ENCODE measurements around the gene FN3K. TPM values are rescaled to one million over a fixed set of nuclear protein-coding genes. Genes with fewer than 3 reads are reported as not detected.

The FN3K gene
- 40.4 and 40.6 TPM in 2 replicates for total RNA-seq
- long read RNA-seq, partial matches to known transcripts = 1 of 1 reads
- long read RNA-seq, other reads (novel, unspliced or antisense) = 0 of 1 reads

DNA sequence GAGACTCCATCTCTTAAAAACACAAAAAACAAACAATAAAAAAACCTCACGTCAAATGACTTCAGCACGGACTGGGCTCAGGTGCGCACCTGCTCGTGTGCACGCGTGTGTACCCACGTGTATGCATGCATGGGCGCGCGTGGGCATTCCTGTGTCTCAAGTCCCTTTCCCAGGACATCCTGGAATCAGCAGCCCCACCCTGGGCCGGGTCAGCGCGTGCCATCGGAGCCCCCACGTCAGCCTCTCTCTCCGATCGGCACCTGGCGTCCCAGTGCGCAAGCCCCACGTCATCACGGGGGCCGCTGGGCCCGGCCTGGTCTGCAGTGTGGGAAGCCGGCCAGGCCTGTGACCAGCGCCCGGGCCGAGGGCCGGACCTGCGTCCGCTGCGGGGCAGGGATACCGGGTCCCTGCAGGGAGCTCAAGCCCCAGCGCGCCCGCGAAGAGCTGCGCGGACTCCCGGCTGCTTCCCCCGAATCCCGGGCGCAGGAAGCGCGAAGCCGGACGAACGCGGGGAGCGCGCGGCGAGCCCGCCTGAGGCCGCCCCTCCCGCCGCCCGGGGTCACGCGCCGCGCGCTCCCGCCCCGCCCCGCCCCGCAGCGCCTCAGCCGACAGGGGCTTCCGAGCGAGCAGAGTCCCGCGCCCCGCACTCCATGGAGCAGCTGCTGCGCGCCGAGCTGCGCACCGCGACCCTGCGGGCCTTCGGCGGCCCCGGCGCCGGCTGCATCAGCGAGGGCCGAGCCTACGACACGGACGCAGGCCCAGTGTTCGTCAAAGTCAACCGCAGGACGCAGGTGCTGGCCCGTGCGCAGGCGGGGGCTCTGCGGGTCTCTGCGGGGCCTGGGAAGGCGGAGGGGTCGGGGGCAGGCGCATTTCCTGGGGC, at the start of gene FN3K:
Gene FN3K (plus strand): TSS at position 629 of the 880 bp plus-strand sequence. CDS start 22 bp downstream, at position 651.
- Mint-ChIP-seq H3K4me1 (ENCODE audit: low read depth) (peaks cover 6% of the 10 kb centered on the region), H3K27ac (peak within 1 kb of the TSS; percentile 79), H3K36me3 (ENCODE audit: insufficient read depth) (peaks cover 21% of the 10 kb centered on the region), H3K9me3 (ENCODE audit: low read depth) (peaks cover 6% of the 10 kb centered on the region), H3K4me3 (ENCODE audit: low read depth) (peak within 1 kb of the TSS; percentile 77), H3K27me3 (no peaks in the 10 kb centered on the region)
- TF ChIP-seq, protein P1, sequence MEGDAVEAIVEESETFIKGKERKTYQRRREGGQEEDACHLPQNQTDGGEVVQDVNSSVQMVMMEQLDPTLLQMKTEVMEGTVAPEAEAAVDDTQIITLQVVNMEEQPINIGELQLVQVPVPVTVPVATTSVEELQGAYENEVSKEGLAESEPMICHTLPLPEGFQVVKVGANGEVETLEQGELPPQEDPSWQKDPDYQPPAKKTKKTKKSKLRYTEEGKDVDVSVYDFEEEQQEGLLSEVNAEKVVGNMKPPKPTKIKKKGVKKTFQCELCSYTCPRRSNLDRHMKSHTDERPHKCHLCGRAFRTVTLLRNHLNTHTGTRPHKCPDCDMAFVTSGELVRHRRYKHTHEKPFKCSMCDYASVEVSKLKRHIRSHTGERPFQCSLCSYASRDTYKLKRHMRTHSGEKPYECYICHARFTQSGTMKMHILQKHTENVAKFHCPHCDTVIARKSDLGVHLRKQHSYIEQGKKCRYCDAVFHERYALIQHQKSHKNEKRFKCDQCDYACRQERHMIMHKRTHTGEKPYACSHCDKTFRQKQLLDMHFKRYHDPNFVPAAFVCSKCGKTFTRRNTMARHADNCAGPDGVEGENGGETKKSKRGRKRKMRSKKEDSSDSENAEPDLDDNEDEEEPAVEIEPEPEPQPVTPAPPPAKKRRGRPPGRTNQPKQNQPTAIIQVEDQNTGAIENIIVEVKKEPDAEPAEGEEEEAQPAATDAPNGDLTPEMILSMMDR (IDR thresholded peaks at IDR 0.05; ENCODE audit: unreplicated experiment) = no peak
- peak; percentile 59 for DNase-seq (ENCODE audit: low spot score, unreplicated experiment)

DNA sequence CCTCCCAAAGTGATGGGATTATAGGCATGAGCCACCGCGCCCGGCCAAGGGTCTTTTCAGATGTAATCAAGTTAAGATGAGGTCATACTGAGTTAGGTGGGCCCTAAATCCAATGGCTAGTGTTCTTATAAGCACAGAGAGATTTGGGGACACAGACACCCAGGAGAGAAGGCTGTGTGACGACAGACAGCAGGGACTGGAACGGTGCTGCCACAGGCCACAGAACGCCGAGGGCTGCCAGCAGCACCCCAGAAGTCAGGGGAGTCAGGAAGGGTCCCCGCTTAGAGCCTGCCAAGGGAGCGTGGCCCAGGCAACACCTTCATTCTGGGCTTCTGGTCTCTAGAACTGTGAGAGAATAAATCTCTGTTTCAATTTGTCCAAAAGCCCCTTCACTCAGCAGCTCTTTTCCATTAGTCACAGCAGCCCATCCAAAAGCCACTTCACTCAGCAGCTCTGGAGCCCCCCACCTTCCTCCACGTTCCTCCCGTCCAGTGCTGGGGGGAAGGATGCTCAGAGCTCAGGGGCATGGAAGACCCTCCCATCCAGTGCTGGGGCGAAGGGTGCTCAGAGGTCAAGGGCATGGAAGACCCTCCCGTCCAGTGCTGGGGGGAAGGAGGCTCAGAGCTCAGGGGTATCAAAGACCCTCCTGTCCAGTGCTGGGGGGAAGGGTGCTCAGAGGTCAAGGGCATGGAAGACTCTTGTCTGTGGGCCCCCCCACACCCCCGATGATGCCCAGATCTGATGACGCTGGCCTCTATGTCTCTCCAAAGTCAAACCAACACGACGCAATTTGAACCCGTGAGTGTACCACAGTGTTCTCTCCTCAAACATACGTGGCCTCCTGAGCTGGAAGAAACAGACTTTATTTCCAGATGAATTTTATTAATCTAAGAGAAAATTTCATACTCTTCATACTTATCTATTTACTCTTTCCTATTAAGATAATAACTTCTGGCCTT, 48.8 kb upstream of the FN3K start:
- no peak for DNase-seq (ENCODE audit: low spot score, unreplicated experiment)
- TF ChIP-seq, protein P1 (IDR thresholded peaks at IDR 0.05; ENCODE audit: unreplicated experiment) = no peak
- Mint-ChIP-seq H3K9me3 (ENCODE audit: low read depth) (peaks cover 8% of the 10 kb centered on the region), H3K27me3 (no peaks in the 10 kb centered on the region), H3K27ac (peak overlapping the region; percentile 46), H3K4me1 (ENCODE audit: low read depth) (peaks cover 6% of the 10 kb centered on the region), H3K36me3 (ENCODE audit: insufficient read depth) (peaks cover 13% of the 10 kb centered on the region), H3K4me3 (ENCODE audit: low read depth) (no peak overlapping the region)

DNA sequence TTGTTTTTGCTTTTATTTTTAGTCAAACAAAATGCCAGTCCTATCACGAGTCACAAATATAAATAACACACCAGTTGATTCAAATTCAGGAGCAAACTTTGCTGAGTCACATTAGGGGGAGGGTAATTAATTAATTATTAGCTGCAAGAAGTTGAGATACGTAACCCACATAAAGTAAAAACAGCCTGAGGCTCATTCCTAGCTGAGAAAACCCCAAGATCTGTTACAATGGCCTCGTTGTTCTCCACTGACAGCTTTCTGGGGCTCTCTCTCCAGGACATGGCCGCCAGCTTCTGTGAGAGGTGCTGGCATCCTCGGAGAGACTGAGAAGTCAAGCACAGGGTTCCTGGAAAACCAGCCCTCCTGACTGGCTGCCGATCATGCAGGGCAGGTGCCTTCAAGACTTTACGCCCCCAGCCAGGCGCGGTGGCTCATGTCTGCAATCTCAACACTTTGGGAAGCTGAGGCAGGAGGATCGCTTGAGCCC, 48.0 kb upstream of the FN3K start:
- H3K36me3 Mint-ChIP-seq (ENCODE audit: insufficient read depth) = peaks cover 5% of the 10 kb centered on the region
- H3K9me3 Mint-ChIP-seq (ENCODE audit: low read depth) = peaks cover under 1% of the 10 kb centered on the region
- no peak overlapping the region for H3K4me3 Mint-ChIP-seq (ENCODE audit: low read depth)
- DNase-seq (ENCODE audit: low spot score, unreplicated experiment) = no peak
- TF ChIP-seq, protein P1 (IDR thresholded peaks at IDR 0.05; ENCODE audit: unreplicated experiment) = no peak
- H3K27me3 Mint-ChIP-seq = no peaks in the 10 kb centered on the region
- peak overlapping the region; percentile 46 for H3K27ac Mint-ChIP-seq
- H3K4me1 Mint-ChIP-seq (ENCODE audit: low read depth) = peaks cover 6% of the 10 kb centered on the region

DNA sequence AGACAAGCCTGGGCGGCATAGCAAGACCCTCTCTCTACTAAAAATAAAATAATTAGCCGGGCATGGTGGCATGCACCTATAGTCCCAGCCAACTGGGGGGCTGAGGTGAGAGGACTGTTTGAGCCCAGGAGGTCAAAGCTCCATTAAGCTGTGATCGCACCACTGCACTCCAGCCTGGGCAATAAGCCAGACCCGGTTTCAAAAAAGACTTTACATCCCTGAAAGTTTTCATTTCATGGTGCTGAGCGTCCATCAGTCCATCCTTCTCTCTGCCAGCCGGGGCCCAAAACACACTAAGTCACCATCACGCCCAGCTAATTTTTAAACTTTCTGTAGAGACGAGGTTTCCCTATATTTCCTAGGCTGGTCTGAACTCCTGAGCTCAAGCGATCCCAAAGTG, 47.5 kb upstream of the FN3K start:
- no peak overlapping the region for H3K4me3 Mint-ChIP-seq (ENCODE audit: low read depth)
- H3K4me1 Mint-ChIP-seq (ENCODE audit: low read depth) = peaks cover 6% of the 10 kb centered on the region
- H3K27ac Mint-ChIP-seq = peak overlapping the region; percentile 69
- no peaks in the 10 kb centered on the region for H3K9me3 Mint-ChIP-seq (ENCODE audit: low read depth)
- H3K36me3 Mint-ChIP-seq (ENCODE audit: insufficient read depth) = peaks cover 5% of the 10 kb centered on the region
- no peaks in the 10 kb centered on the region for H3K27me3 Mint-ChIP-seq
- TF ChIP-seq, protein P1 (IDR thresholded peaks at IDR 0.05; ENCODE audit: unreplicated experiment) = no peak
- DNase-seq (ENCODE audit: low spot score, unreplicated experiment) = no peak

DNA sequence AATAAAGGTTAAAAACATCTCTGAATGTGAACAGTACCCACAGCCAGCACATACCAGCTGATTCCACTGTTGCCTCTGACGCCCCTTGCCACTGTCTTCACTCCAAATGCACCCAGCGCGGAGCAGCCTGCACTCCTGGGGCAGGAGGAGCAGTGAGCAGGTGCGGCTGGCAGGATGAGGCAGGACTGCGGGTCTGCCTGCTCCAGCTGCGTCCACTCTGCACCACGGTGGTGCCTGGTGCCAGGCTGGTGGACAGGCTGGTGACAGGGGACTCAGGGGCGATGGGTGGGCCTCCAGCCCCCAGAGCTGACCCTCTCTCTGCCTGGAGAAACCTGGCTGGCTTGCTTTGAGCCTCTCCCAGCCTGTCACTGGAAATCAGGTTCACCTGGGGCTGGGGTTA, 46.3 kb upstream of the FN3K start:
- TF ChIP-seq, protein P1 (IDR thresholded peaks at IDR 0.05; ENCODE audit: unreplicated experiment) = no peak
- Mint-ChIP-seq H3K36me3 (ENCODE audit: insufficient read depth) (peaks cover 7% of the 10 kb centered on the region), H3K4me1 (ENCODE audit: low read depth) (peaks cover 6% of the 10 kb centered on the region), H3K27ac (no peak overlapping the region), H3K9me3 (ENCODE audit: low read depth) (no peaks in the 10 kb centered on the region), H3K27me3 (no peaks in the 10 kb centered on the region), H3K4me3 (ENCODE audit: low read depth) (no peak overlapping the region)
- no peak for DNase-seq (ENCODE audit: low spot score, unreplicated experiment)

Measured in progenitor cell of endocrine pancreas (in vitro differentiated cells).